ENCODE measurements around the gene MED7.

The MED7 gene

DNA sequence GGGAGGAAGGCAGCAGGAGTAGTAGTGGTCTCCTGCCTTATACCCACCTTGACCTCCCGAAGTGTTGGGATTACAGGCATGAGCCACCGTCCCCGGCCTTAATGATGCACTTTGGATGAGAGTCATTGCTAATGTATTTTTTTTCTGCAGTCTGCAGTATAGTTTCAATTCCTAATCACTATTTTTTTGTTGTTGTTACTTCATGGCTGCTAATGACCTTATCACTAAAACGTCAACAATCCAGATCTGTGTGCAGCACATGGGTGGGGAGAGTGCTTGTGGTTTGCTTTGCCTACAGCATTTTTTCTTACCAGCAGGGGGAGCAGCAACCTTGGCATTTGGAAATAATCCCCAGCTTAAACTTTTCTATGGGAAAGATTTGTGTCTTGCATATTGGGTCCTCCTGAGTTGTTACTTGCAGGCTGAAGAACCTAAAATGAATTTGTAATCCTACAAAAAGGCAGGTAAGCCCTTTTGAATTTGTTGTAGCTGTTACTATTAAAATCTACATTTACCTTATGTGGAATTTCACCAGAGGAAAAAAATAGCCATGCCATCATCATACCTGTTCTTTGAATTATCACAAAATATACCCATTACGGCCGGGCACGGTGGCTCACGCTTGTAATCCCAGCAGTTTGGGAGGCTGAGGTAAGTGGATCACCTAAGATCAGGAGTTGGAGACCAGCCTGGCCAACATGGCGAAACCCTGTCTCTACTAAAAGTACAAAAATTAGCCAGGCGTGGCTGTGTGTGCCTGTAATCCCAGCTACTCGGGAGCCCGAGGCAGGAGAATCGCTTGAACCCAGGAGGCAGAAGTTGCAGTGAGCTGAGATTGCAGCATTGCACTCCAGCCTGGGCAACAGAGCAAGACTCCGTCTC, 6.3 kb upstream of the MED7 start:
- no peak overlapping the region for H3K4me3 ChIP-seq (ENCODE audit: low read depth, low read length)
- H3K27ac ChIP-seq (ENCODE audit: extremely low read depth, low read depth, low read length): no peak overlapping the region
- no peaks in the 10 kb centered on the region for H3K36me3 ChIP-seq (ENCODE audit: control insufficient read depth in 2 of 2, insufficient read depth in 1 of 2, low read length in 2 of 2)
- H3K4me1 ChIP-seq (ENCODE audit: control insufficient read depth, insufficient read depth, low read length): no peaks in the 10 kb centered on the region
- ChIA-PET CTCF (interaction anchor here (0.6 to 2.8 kb wide), 31 partner anchors 9 to 1987 kb away, joined by 3 to 14 read pairs (median 4); partner anchors contain the start of gene LSM11), POLR2A (no interaction called here)
- peak; percentile 61 for TF ChIP-seq ZNF654 (tag by site-specific recombination; IDR thresholded peaks at IDR 0.05; ENCODE audit: low read depth)
- 0 out of 2 replicates have a peak, but pooled peaks have one; percentile 25 for TF ChIP-seq ZNF561 (tag by site-specific recombination; IDR thresholded peaks at IDR 0.05; ENCODE audit: borderline replicate concordance)
- TF ChIP-seq ZEB2 (tag by site-specific recombination; IDR thresholded peaks at IDR 0.05): no peak
- peak; percentile 75; the same call in 1 of the 2 replicates for TF ChIP-seq ZNF660 (tag by site-specific recombination; IDR thresholded peaks at IDR 0.05)
- no peaks in the 10 kb centered on the region for H3K9me3 ChIP-seq (ENCODE audit: control insufficient read depth, insufficient read depth, low read depth, low read length)

DNA sequence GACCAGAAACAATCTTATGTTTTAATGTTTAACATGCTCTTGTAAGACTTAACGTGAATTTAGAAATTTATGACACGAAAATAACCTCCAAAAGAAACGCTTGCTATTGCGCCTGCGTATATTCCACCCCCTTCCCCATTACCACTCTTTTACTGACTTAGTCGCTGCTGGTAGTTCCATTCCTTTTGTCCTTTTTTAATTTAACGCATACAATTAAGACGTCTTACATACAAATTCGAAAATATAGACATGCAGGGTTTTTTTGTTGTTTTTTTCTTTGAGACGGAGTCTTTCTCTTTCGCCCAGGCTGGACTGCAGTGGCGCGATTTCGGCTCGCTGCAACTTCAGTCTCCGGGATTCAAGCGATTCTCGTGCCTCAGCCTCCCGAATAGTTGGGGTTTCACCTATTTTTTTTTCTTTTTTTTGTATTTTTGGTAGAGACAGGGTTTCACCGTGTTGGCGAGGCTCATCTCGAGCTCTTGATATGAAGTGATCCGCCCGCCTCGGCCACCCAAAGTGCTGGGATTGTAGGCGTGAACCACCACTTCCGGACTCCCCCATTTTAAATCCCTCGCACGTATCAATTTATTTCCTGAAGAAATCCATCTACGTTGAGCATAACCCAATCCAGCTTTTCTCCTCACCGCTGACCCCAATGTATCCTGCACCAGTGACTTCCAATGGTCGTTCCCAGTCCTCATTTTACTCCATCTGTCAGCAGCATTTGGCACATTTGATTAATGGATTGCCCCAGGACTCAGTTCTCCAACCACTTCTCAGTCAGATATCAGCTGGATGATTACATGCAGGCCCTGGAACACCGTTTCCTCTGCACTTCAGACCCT, 684 bp upstream of the MED7 start:
- Histone ChIP-seq H3K9me3 (ENCODE audit: control insufficient read depth, insufficient read depth, low read depth, low read length) (no peaks in the 10 kb centered on the region), H3K36me3 (ENCODE audit: control insufficient read depth in 2 of 2, insufficient read depth in 1 of 2, low read length in 2 of 2) (peaks cover 0 to 13% of the 10 kb centered on the region in 2 experiments), H3K27ac (ENCODE audit: extremely low read depth, low read depth, low read length) (peak overlapping the region; percentile 21; the same call in 1 of the 2 replicates), H3K4me3 (ENCODE audit: low read depth, low read length) (peak overlapping the region; percentile 90), H3K4me1 (ENCODE audit: control insufficient read depth, insufficient read depth, low read length) (no peaks in the 10 kb centered on the region)
- POLR2A ChIA-PET: interaction anchor here (0.8 to 2.4 kb wide), 6 partner anchors 10 to 307 kb away, joined by 3 to 20 read pairs (median 3); partner anchors contain the start of gene GARIN3
- CTCF ChIA-PET: interaction anchor here (0.6 to 2.6 kb wide), 7 partner anchors 12 to 1200 kb away, joined by 3 to 19 read pairs (median 4); partner anchors contain the start of gene ITK
- TF ChIP-seq, protein P1, sequence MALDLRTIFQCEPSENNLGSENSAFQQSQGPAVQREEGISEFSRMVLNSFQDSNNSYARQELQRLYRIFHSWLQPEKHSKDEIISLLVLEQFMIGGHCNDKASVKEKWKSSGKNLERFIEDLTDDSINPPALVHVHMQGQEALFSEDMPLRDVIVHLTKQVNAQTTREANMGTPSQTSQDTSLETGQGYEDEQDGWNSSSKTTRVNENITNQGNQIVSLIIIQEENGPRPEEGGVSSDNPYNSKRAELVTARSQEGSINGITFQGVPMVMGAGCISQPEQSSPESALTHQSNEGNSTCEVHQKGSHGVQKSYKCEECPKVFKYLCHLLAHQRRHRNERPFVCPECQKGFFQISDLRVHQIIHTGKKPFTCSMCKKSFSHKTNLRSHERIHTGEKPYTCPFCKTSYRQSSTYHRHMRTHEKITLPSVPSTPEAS (tag by site-specific recombination; IDR thresholded peaks at IDR 0.05): no peak
- TF ChIP-seq, protein P2, sequence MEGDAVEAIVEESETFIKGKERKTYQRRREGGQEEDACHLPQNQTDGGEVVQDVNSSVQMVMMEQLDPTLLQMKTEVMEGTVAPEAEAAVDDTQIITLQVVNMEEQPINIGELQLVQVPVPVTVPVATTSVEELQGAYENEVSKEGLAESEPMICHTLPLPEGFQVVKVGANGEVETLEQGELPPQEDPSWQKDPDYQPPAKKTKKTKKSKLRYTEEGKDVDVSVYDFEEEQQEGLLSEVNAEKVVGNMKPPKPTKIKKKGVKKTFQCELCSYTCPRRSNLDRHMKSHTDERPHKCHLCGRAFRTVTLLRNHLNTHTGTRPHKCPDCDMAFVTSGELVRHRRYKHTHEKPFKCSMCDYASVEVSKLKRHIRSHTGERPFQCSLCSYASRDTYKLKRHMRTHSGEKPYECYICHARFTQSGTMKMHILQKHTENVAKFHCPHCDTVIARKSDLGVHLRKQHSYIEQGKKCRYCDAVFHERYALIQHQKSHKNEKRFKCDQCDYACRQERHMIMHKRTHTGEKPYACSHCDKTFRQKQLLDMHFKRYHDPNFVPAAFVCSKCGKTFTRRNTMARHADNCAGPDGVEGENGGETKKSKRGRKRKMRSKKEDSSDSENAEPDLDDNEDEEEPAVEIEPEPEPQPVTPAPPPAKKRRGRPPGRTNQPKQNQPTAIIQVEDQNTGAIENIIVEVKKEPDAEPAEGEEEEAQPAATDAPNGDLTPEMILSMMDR (tag by site-specific recombination; IDR thresholded peaks at IDR 0.05): peak; percentile 33; the same call in 1 of the 2 replicates
- TF ChIP-seq MZF1 (tag by site-specific recombination; IDR thresholded peaks at IDR 0.05; ENCODE audit: borderline replicate concordance) (0 out of 2 replicates have a peak, but pooled peaks have one; percentile 14), FEZF1 (tag by site-specific recombination; IDR thresholded peaks at IDR 0.05) (peak; percentile 20), ZNF335 (tag by site-specific recombination; conservative IDR thresholded peaks at IDR 0.05) (peak; percentile 81), MEIS1 (CRISPR knock-in tag; IDR thresholded peaks at IDR 0.05; ENCODE audit: borderline replicate concordance) (peak; percentile 72; the same call in 1 of the 2 replicates), ZEB2 (tag by site-specific recombination; IDR thresholded peaks at IDR 0.05) (peak; percentile 47; the same call in 1 of the 2 replicates), ZNF24 (tag by site-specific recombination; IDR thresholded peaks at IDR 0.05) (no peak), IKZF3 (tag by site-specific recombination; IDR thresholded peaks at IDR 0.05) (peak; percentile 28; the same call in 1 of the 2 replicates), ZNF600 (tag by site-specific recombination; IDR thresholded peaks at IDR 0.05) (peak; percentile 40; the same call in 1 of the 2 replicates), ZNF341 (tag by site-specific recombination; IDR thresholded peaks at IDR 0.05; ENCODE audit: low read depth) (peak; percentile 34), ZBTB17 (tag by site-specific recombination; IDR thresholded peaks at IDR 0.05) (peak; percentile 59), ZNF791 (tag by site-specific recombination; IDR thresholded peaks at IDR 0.05) (no peak), KLF16 (tag by site-specific recombination; IDR thresholded peaks at IDR 0.05) (no peak), KLF9 (tag by site-specific recombination; IDR thresholded peaks at IDR 0.05; ENCODE audit: low read depth) (0 out of 2 replicates have a peak, but pooled peaks have one; percentile 12), ZFHX2 (tag by site-specific recombination; conservative IDR thresholded peaks at IDR 0.05) (peak; percentile 63)
- TF ChIP-seq, protein P3, sequence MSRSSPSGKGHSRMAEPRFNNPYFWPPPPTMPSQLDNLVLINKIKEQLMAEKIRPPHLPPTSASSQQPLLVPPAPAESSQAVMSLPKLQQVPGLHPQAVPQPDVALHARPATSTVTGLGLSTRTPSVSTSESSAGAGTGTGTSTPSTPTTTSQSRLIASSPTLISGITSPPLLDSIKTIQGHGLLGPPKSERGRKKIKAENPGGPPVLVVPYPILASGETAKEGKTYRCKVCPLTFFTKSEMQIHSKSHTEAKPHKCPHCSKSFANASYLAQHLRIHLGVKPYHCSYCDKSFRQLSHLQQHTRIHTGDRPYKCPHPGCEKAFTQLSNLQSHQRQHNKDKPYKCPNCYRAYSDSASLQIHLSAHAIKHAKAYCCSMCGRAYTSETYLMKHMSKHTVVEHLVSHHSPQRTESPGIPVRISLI (tag by site-specific recombination; IDR thresholded peaks at IDR 0.05): peak; percentile 42; the same call in 1 of the 2 replicates
- TF ChIP-seq, protein P4, sequence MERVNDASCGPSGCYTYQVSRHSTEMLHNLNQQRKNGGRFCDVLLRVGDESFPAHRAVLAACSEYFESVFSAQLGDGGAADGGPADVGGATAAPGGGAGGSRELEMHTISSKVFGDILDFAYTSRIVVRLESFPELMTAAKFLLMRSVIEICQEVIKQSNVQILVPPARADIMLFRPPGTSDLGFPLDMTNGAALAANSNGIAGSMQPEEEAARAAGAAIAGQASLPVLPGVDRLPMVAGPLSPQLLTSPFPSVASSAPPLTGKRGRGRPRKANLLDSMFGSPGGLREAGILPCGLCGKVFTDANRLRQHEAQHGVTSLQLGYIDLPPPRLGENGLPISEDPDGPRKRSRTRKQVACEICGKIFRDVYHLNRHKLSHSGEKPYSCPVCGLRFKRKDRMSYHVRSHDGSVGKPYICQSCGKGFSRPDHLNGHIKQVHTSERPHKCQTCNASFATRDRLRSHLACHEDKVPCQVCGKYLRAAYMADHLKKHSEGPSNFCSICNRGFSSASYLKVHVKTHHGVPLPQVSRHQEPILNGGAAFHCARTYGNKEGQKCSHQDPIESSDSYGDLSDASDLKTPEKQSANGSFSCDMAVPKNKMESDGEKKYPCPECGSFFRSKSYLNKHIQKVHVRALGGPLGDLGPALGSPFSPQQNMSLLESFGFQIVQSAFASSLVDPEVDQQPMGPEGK (tag by site-specific recombination; IDR thresholded peaks at IDR 0.05): peak; percentile 44
